Suppressor macrophage treated with lipopolysaccharide for 1 hour (primary cell): ENCODE measurements around the gene HOXC6.

ENCODE experiments used
- DNase-seq, 3 donors: peaks; one replicate each; pipeline ENCODE4 v3.0.0-alpha.2; 2020 to 2022

The HOXC6 gene

DNA sequence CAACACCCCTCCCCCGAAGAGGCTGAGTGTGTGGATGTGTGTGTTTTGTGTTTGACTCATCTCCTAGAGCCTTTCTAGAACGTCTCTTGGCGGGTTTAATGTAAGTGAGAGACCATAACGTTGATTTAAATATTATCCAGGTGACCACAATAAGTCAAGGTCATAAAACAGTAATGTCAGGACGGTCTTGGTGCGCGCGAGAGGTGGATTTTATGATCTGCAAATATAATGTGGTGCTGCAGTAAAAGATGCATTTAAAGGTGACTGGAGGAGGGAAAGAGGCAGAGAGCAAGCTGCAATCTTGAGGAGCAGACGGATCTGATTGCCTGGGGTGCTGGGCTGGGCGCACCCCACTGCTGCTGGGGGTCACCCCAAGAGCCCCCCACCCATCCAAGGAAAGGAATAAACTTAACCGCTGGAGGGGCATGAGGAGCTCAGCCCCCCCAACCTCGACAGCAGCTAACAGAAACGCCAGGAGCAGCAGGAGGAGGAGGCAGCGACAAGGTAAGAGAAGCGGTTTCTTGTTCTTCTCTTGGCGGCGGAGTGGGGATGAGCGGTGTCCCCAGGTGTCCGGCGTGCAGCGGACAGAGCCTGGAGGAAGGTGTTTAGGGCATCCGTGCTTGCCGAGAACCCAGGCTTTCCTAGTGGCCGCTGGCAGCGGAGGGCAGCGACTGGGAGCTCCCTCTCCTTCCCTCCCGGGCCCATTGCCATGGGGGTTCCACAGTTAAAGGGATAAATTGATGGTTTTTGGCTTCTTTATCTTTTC is 37.7 kb upstream of the HOXC6 start:
- DNase-seq: no peak

DNA sequence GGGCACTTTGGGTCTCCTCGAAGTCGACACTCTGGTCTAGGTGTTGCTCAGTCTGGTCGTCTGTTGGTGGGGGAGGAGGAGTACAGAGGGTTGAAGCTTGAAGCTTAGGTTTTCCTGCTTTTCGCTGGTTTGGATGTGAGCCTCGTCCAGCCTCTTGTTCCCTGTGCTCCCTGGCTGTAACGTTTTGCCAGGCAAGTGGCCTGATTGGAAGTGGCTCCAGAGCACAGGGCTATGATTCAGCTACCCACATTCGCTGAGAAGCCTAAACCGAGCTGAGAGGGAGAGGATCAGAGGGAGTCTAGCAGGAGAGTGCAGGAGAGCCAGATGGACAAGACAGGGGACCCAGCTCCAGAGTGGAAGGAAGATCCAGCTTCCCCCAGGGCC is 37.2 kb upstream of the HOXC6 start:
- DNase-seq: no peak

- no peak for DNase-seq
Measured at GRCh38 chr12:53992377-53992889, 35.8 kb upstream of the HOXC6 start.

DNA sequence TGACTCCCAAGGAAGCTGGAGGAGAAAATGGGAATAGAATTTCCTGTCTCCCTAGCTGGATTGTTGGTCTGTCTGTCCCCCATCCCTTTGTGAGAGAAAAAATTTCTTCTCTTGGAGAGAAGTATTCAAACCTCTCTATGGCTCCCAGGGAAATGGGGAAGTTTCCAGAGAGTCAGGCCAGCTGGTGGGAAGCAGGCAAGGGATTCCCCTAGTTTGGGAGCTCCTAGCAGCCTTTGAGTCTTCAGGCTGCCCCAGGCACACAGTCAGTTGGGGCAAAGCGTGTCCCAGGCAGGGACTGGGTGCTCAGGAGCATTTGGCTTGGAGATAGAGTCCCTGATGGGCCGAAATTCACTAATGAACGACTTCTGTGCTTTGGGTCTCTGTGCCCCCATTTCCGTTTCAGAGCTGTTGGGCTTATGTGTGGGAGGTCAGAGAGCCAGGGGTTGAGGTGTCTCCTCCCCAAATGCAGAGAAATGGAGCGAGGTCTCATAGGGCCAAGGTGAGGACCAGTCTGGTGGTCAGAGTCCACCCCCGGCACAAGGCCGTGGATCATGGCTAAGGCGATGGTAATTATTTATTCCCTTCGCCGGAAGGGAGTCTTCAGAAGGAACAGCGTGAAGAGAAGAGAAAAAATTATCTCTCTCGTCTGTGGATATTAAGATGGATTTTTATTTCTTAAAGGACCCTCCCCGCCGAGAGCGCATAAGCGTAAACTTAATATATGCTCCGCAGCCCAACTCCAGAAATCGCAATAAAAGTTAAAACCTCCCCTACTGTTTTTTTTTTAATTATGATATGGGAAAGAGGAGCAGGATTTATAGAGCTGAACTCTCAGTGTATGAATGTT is 34.9 kb upstream of the HOXC6 start:
- peak in 2 of 3 donors; percentile 60 to 67 for DNase-seq

GRCh38 chr12:53994009-53994263 is 34.3 kb upstream of the HOXC6 start:
- DNase-seq: no peak

DNA sequence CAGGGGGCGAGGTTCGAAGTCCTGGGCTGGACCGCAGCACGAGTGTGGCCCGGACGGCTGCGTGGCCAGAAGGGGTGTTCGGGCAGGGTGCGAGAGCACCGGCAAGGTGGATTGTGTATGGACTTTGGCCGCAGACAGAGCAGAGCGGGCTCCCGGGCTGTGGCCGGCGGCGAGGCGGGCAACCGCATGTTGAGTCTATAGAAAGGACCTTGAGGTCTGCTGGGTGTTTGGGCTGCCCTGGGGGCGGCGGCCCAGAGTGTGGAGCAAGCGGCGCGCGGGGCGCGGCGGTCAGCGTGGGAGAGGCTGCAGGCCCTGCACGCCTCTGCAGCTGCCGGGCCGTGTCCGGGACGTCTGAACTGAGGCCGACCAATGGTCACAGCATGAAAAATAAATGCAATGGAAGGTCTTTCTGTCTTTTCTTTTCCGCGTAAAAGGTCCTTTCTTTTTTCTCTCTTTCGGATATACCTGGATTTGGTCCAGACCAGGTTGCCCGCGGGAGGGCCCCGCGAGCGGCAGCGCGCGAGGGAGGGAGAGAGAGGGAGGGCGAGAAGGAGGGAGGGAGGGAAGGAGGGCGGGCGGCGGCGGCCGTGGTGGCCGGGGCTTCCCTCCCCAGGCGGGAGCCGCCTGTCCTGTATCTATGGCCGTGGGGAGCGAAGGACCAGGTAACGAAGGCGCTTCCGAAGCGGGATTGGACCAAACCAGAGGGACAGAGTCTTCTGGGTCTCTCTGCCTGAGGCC is 33.8 kb upstream of the HOXC6 start:
- no peak for DNase-seq

GRCh38 chr12:53995002-53995377 is 33.2 kb upstream of the HOXC6 start:
- DNase-seq: no peak

DNA sequence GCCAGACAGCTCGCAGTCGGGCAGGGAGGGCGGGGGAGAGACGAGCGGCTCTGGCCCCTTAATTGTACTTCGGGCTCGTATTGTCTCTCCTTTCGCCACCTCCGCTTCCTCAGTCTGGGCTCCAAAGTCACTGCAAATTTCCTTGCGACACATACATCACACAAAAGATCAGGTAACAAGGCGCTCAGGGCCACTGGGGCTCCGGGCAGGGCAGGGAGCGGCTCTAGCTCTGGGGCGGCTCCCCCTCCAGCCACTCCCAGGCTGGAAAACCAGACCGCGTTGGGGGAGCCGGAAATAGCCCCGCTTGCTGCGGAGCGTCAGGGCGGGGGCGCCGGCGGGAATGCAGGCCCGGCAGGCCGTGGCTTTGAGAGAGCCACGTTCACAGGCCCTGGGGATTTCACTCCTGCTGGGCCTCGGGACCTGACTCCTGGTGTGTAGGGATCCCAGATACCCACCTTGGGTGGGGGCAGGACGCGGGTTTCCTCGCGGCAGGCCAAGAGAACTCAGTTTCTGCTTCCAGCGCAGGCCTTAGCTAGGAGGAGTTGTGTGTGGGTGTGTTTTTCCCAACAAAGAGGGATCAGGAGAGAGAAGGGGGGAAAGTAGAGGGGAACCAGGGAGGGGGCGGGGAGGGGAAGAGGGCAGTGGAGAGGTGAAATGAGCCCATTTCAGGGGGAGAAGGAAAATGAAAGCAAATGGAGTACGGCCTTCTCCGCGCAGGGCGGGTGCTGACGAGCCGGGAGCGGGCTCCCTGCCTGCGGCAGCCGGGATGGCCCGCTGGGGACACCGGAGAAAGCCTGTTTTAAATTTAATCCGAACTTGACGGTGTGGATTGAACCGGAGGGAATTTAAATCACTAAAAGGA is 32.6 kb upstream of the HOXC6 start:
- peak; percentile 52 to 79 (median 56) for DNase-seq

- DNase-seq: peak; percentile 63 to 75 (median 70)
Measured at GRCh38 chr12:53996240-53997203, 31.7 kb upstream of the HOXC6 start.

GRCh38 chr12:53997204-53998109 is 30.8 kb upstream of the HOXC6 start:
- DNase-seq: no peak

DNA sequence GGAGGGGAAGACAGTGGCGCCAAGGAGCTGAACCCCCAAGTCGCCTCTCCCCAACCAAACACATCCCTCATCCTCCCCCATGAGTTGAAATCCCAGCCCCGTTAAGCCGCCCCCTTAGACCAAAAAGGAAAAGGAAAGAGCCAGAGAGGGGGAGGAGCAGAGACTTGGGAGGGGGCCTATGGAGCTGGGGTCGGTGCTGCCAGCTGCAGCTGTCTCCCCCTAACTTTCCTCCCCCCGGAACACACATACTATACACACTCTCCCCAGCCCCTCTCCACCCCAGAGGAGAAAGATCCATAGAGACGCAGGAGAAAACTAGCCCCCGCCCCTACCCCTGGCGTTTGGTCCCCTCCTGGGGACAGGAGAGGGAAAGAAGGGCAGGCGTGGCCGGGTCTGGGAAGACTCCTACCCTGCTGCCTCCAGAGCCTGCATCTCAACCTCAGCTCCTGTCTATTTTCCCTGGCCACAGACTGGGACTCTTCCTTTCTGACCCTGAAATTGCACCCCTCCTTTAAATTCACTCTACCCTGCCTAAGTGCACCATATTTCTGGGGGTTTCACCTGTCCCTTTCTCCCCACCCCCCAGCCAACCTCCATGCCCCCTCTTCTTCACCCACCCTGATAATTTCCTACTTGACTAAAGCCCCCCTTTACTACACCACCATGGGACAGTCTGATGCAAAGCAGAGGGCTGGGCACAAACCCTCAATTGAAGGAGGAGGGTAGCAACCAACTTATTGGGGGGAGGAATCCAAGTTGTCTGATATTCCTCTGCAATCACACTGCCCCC is 29.9 kb upstream of the HOXC6 start:
- no peak for DNase-seq

- DNase-seq: no peak
Measured at GRCh38 chr12:53998900-53999236, 29.4 kb upstream of the HOXC6 start.

- DNase-seq: no peak
Measured at GRCh38 chr12:53999559-54000115, 28.6 kb upstream of the HOXC6 start.

- DNase-seq: no peak
Measured at GRCh38 chr12:54000116-54001114, 27.8 kb upstream of the HOXC6 start, which contains the start of gene HOXC9. Gene HOXC9, plus strand, starts transcription at chr12:54000161. Its CDS starts 28 bp downstream, at chr12:54000189.

DNA sequence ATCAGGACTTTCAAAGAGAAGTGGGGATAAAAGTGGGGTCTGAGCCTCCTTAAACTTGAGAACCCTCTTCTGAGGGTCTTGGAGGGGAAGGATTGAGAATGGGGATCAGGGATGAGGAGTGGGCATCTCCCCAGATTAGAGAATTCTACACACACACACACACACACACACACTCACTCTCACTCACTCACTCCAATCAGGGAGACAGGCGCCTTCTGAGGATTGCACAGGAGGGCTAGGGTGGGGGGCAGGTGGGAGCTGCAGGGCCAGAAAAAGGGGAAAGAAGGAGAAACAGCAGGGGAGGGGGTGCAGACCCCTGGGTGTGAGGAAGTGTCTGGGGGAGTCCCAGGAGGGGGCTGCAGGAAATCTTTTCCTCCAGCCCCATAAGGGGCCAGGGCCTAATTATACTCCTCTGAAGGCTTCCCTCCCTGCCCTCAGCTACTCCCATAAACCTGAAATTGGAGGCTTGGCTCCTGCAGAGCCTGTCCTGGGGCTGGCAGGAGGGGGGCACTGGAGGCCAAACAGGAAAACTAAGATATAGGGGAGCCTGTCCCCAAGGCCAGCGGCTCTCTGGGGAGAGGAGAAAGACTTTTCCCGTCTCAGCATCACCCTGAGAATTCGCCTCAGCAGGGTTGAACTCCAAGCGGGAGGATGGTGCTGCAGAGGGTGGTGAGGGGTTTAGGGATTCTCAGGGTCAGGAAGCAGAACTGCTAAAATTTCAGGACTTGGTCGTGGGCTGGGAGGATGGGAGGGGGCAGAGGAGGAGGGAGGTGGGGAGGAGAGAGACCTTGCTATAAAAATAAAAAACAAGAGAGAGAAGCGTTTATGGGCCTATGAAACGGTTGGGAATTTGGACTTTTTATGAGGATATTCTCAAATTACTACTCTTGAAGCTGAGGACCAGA is 26.7 kb upstream of the HOXC6 start:
- DNase-seq: no peak

- peak in 2 of 3 donors; percentile 45 to 50 for DNase-seq
Measured at GRCh38 chr12:54002278-54002914, 25.8 kb upstream of the HOXC6 start.
